OCI-M2 (cell line): ENCODE measurements around the gene PARD6G.

Source experiments
- DNase-seq: peaks from one replicate; lab custom pipeline; 2025; ENCODE audit not compliant: unreplicated experiment; lab: John Stamatoyannopoulos, UW

The PARD6G gene

DNA sequence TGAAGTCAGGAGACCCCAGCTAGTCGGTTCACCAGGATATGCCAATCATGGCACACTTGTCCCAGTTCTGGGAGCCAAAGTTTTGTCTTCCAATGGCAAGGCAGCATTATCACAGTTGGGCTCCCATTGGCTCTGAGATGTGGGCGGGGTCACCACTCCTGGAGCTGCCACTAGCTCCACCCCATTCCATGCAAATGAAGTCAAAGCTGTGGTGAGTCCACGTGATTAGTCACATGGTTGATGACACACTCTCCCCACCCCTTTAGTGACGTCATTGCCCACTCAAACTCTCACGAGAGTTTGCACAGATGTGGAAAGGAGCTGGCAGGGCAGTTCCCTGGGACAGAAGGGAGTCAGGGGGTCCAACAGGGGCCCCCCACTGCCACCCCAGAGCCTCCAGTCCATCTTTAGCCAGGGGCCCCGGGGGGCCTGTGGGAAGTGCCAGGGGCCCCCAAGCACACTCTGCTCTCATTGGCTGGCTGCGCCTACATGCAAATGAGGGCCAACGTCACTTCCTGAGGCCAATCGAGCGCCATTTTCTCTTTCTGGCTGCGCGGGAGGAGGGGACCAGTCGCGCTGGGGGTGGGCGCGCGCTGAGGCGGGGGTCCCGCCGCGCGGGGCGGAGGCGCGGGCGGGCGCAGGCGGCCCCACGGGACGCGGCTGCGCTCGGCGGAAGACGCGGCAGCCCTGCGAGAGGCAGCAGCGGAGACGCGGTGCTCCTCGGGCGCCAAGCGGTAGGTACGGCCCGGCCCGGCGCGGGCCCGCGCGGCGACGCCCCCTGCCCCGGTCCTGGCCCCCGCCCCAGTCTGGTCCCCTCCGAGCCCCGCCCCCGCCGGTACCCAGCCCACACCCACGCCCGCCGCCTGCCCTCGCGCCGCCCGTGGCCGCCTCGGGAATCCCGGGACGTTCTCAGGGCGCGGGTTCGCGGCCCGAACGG is 138.3 kb downstream of the PARD6G start, which contains the start of gene ADNP2:
Gene ADNP2 (plus strand): TSS at position 524 of the 937 bp plus-strand sequence. CDS start 8,281 bp downstream, outside the sequence.
- peak; percentile 53 for DNase-seq

DNA sequence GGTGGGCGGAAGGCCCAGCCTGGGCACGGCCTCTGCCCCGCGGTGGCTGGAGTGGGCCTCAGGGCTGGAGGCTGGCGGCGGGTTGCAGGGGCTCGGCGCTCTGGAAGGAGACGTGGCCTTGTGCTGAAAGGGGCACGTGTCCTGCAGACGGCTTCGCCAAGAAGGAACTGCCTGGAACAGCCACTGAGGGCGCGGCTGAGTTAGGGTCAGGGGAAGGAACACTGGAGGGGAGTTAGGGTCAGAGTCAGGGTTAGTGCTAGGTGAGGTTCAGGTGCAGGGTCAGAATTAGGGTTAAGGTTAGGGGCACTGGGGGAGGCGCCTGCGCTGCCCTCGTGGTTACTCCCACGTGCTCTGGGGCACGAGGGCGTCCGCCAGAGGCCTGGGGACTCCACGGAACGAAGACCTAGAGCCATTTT is 139.2 kb downstream of the PARD6G start:
- DNase-seq, result no peak

DNA sequence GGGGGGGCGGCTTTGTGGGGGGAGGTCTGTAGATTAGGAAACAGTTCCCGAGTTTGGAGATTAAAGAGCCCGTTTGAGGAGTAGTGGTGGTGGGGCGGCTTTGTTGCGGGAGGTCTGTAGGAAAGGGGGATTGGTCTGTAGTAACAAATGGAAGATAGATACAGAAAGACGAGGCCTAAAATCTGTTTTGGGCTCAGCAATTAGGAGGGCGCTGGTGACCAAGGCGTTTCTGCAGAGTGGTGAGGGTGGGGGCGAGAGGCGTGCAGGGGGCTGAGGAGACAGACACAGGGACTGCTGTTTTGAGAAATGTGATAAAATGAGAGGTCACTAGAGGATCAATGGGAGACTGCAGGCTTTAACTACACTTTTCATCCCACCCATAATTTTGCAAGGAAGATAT is 139.9 kb downstream of the PARD6G start:
- DNase-seq, result no peak
